ENCODE results near the gene ASH1L. TPM values are rescaled to one million over a fixed set of nuclear protein-coding genes. Genes with fewer than 3 reads are reported as not detected.

ASH1L gene
- polyA plus RNA-seq, 1 experiment, result 30.6 TPM

- H3K4me3 ChIP-seq (ENCODE audit: low read depth, low read length), result no peak overlapping the region
- ChIA-PET CTCF (interaction anchor here (0.8 kb wide), 1 partner anchor 305 kb away, joined by 3 read pairs; the partner anchor contains the start of gene KRTCAP2), POLR2A (interaction anchor here (0.6 kb wide), 1 partner anchor 46 kb away, joined by 3 read pairs; no protein-coding TSS in a partner anchor)
- no peak for DNase-seq (ENCODE audit: low read depth, low spot score)
- H3K27ac ChIP-seq (ENCODE audit: low read depth, low read length), result no peak overlapping the region
- H3K27me3 ChIP-seq (ENCODE audit: control insufficient read depth, insufficient read depth, low read length), result no peaks in the 10 kb centered on the region
- H3K9me3 ChIP-seq (ENCODE audit: control insufficient read depth, insufficient read depth, low read length), result no peaks in the 10 kb centered on the region
- TF ChIP-seq CTCF (IDR thresholded peaks at IDR 0.05; ENCODE audit: low read depth, low read length), result no peak
Measured at GRCh38 chr1:155478270-155478852, 84.2 kb downstream of the ASH1L start.

GRCh38 chr1:155474146-155474545 lies 88.5 kb downstream of the ASH1L start:
- Histone ChIP-seq H3K27ac (ENCODE audit: low read depth, low read length) (no peak overlapping the region), H3K27me3 (ENCODE audit: control insufficient read depth, insufficient read depth, low read length) (no peaks in the 10 kb centered on the region), H3K9me3 (ENCODE audit: control insufficient read depth, insufficient read depth, low read length) (peaks cover 3% of the 10 kb centered on the region; the same call in 1 of the 2 replicates), H3K4me3 (ENCODE audit: low read depth, low read length) (no peak overlapping the region)
- ChIA-PET POLR2A (no interaction called here), CTCF (no interaction called here)
- no peak for TF ChIP-seq CTCF (IDR thresholded peaks at IDR 0.05; ENCODE audit: low read depth, low read length)
- DNase-seq (ENCODE audit: low read depth, low spot score), result no peak

GRCh38 chr1:155473151-155473821 lies 89.3 kb downstream of the ASH1L start:
- Histone ChIP-seq H3K27ac (ENCODE audit: low read depth, low read length) (no peak overlapping the region), H3K9me3 (ENCODE audit: control insufficient read depth, insufficient read depth, low read length) (peaks cover 3% of the 10 kb centered on the region; the same call in 1 of the 2 replicates), H3K27me3 (ENCODE audit: control insufficient read depth, insufficient read depth, low read length) (no peaks in the 10 kb centered on the region), H3K4me3 (ENCODE audit: low read depth, low read length) (no peak overlapping the region)
- ChIA-PET CTCF (no interaction called here), POLR2A (no interaction called here)
- DNase-seq (ENCODE audit: low read depth, low spot score), result no peak
- TF ChIP-seq CTCF (IDR thresholded peaks at IDR 0.05; ENCODE audit: low read depth, low read length), result no peak

GRCh38 chr1:155472491-155473083 lies 90.0 kb downstream of the ASH1L start:
- no peak for DNase-seq (ENCODE audit: low read depth, low spot score)
- Histone ChIP-seq H3K9me3 (ENCODE audit: control insufficient read depth, insufficient read depth, low read length) (peaks cover 3% of the 10 kb centered on the region; the same call in 1 of the 2 replicates), H3K27ac (ENCODE audit: low read depth, low read length) (no peak overlapping the region), H3K27me3 (ENCODE audit: control insufficient read depth, insufficient read depth, low read length) (no peaks in the 10 kb centered on the region), H3K4me3 (ENCODE audit: low read depth, low read length) (no peak overlapping the region)
- CTCF ChIA-PET, result no interaction called here
- TF ChIP-seq CTCF (IDR thresholded peaks at IDR 0.05; ENCODE audit: low read depth, low read length), result no peak
- POLR2A ChIA-PET, result no interaction called here

- POLR2A ChIA-PET, result no interaction called here
Measured at GRCh38 chr1:155471891-155472290, 90.7 kb downstream of the ASH1L start.

More at GRCh38 chr1:155471891-155472290, 90.7 kb downstream of the ASH1L start:
- H3K4me3 ChIP-seq (ENCODE audit: low read depth, low read length), result no peak overlapping the region
- H3K27me3 ChIP-seq (ENCODE audit: control insufficient read depth, insufficient read depth, low read length), result no peaks in the 10 kb centered on the region
- no peak for TF ChIP-seq CTCF (IDR thresholded peaks at IDR 0.05; ENCODE audit: low read depth, low read length)
- peaks cover 3% of the 10 kb centered on the region; the same call in 1 of the 2 replicates for H3K9me3 ChIP-seq (ENCODE audit: control insufficient read depth, insufficient read depth, low read length)
- no peak overlapping the region for H3K27ac ChIP-seq (ENCODE audit: low read depth, low read length)
- DNase-seq (ENCODE audit: low read depth, low spot score), result no peak
- CTCF ChIA-PET, result no interaction called here
